ENCODE results near the gene SLC16A13. TPM values are rescaled to one million over a fixed set of nuclear protein-coding genes. Genes with fewer than 3 reads are reported as not detected.

The SLC16A13 gene
- total and polyA plus RNA-seq, 2 experiments from 2014 or later = 1.1 TPM; not detected in 1

DNA sequence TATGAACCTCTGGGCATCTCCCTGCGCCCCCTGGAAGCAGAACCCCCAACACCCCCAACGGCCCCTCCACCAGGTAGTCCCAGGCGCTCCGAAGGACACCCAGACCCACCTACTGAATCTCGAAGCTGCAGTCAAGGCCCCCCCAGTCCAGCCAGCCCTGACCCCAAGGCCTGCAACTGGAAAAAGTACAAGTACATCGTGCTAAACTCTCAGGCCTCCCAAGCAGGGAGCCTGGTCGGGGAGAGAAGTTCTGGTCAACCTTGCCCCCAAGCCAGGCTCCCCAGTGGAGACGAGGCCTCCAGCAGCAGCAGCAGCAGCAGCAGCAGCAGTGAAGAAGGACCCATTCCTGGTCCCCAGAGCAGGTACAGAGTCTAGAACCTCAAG, 11.4 kb upstream of the SLC16A13 start:
- Histone ChIP-seq H3K27ac (no peak overlapping the region), H3K27me3 (replicated peaks; ENCODE audit: insufficient read depth) (no peaks in the 10 kb centered on the region), H3K36me3 (ENCODE audit: low read depth) (no peaks in the 10 kb centered on the region), H2AFZ (no peak overlapping the region), H4K20me1 (ENCODE audit: insufficient read depth) (no peaks in the 10 kb centered on the region), H3K9me2 (ENCODE audit: insufficient read depth) (no peaks in the 10 kb centered on the region), H3K4me2 (ENCODE audit: unreplicated experiment) (no peak overlapping the region), H3K79me2 (ENCODE audit: insufficient read depth) (0 out of 2 replicates have a peak, but pooled peaks cover under 1% of the 10 kb centered on the region), H3K4me3 (no peak overlapping the region), H3K9ac (no peak overlapping the region), H3K4me1 (ENCODE audit: insufficient read depth) (peaks cover 10% of the 10 kb centered on the region; the same call in 1 of the 2 replicates), H3K9me3 (ENCODE audit: low read depth) (no peaks in the 10 kb centered on the region), H3F3A (ENCODE audit: insufficient read depth) (no peaks in the 10 kb centered on the region; the same call in 1 of the 2 replicates)
- TF ChIP-seq EZH2 (IDR thresholded peaks at IDR 0.05; ENCODE audit: insufficient read depth, poor library complexity, severe bottlenecking) = no peak
- TF ChIP-seq EZH2phosphoT487 (IDR thresholded peaks at IDR 0.05; ENCODE audit: insufficient read depth, low read depth) = no peak
- DNase-seq = no peak
- WGBS, 2 experiments (ENCODE audit: low coverage in 1 of 2, low lambda C conversion rate in 2 of 2, missing lambda C conversion rate in 2 of 2) = 62 to 66% methylated on average over 7 to 8 of the region's 8 CpGs
- in situ Hi-C loops (cut with MboI) = no loop called here

DNA sequence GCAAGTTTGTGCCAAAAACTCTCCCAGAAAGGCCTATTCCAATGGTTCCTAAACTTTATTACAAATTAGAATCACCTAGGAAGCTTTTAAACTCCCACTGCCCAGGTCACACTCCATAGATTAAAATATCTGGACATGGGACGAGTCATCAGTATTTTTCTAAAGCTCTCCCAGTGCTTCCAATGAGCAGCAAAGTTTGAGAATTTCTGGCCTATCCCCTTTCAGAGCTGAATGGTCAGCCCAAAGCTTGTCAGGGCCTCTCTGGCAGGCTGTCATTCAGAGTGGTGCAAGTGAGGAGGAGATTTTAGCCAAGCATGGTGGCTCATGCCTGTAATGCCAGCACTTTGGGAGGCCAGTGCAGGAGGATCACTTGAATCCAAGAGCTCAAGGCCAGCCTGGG, 10.6 kb upstream of the SLC16A13 start:
- no peaks in the 10 kb centered on the region for H3K9me2 ChIP-seq (ENCODE audit: insufficient read depth)
- no peak overlapping the region for H2AFZ ChIP-seq
- H3K36me3 ChIP-seq (ENCODE audit: low read depth) = no peaks in the 10 kb centered on the region
- H3F3A ChIP-seq (ENCODE audit: insufficient read depth) = no peaks in the 10 kb centered on the region; the same call in 1 of the 2 replicates
- H3K4me2 ChIP-seq (ENCODE audit: unreplicated experiment) = no peak overlapping the region
- no peak for DNase-seq
- in situ Hi-C loops (cut with MboI) = no loop called here
- H3K9ac ChIP-seq = no peak overlapping the region
- 50 to 69% methylated on average over 1 of the region's 1 CpG for WGBS, 2 experiments (ENCODE audit: low coverage in 1 of 2, low lambda C conversion rate in 2 of 2, missing lambda C conversion rate in 2 of 2)
- no peak for TF ChIP-seq EZH2phosphoT487 (IDR thresholded peaks at IDR 0.05; ENCODE audit: insufficient read depth, low read depth)
- no peak for TF ChIP-seq EZH2 (IDR thresholded peaks at IDR 0.05; ENCODE audit: insufficient read depth, poor library complexity, severe bottlenecking)
- peaks cover 4% of the 10 kb centered on the region; the same call in 1 of the 2 replicates for H3K4me1 ChIP-seq (ENCODE audit: insufficient read depth)
- no peak overlapping the region for H3K27ac ChIP-seq
- H3K79me2 ChIP-seq (ENCODE audit: insufficient read depth) = no peaks in the 10 kb centered on the region
- H3K4me3 ChIP-seq = no peak overlapping the region
- H3K9me3 ChIP-seq (ENCODE audit: low read depth) = no peaks in the 10 kb centered on the region
- no peaks in the 10 kb centered on the region for H3K27me3 ChIP-seq (replicated peaks; ENCODE audit: insufficient read depth)
- no peaks in the 10 kb centered on the region for H4K20me1 ChIP-seq (ENCODE audit: insufficient read depth)

DNA sequence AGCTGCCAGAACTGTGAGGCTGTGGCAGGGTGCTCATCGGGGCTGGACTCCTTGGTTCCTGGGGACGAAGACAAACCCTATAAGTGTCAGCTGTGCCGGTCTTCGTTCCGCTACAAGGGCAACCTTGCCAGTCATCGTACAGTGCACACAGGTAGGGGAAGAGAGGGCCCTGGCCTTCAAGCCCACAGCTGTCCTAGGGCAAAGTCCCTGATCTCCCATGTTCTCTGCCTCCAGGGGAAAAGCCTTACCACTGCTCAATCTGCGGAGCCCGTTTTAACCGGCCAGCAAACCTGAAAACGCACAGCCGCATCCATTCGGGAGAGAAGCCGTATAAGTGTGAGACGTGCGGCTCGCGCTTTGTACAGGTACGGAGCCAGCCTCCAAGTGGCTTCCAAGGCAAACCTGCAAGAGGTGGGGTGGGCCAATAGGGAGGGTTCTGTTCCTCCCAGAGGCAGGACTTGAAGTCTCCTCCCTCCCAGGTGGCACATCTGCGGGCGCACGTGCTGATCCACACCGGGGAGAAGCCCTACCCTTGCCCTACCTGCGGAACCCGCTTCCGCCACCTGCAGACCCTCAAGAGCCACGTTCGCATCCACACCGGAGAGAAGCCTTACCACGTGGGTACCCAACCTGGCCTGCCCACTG, 9.2 kb upstream of the SLC16A13 start:
- in situ Hi-C loops (cut with MboI) = no loop called here
- no peak overlapping the region for H3K4me2 ChIP-seq (ENCODE audit: unreplicated experiment)
- 0 out of 2 replicates have a peak, but pooled peaks cover 2% of the 10 kb centered on the region for H3K4me1 ChIP-seq (ENCODE audit: insufficient read depth)

DNA sequence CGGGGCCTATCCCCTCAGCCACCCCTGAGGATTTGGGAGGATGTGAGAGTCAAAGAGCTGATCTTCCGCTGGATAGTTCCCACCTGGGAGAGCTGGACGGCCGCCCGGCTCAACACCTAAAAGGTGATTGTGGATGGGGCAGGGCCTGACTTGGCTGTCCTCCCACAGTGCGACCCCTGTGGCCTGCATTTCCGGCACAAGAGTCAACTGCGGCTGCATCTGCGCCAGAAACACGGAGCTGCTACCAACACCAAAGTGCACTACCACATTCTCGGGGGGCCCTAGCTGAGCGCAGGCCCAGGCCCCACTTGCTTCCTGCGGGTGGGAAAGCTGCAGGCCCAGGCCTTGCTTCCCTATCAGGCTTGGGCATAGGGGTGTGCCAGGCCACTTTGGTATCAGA, 8.5 kb upstream of the SLC16A13 start:
- in situ Hi-C loops (cut with MboI) = no loop called here
- WGBS, 2 experiments (ENCODE audit: low coverage in 1 of 2, low lambda C conversion rate in 2 of 2, missing lambda C conversion rate in 2 of 2) = 78 to 82% methylated on average over 13 of the region's 13 CpGs
- H3F3A ChIP-seq (ENCODE audit: insufficient read depth) = peaks cover under 1% of the 10 kb centered on the region; the same call in 1 of the 2 replicates
- H3K4me2 ChIP-seq (ENCODE audit: unreplicated experiment) = no peak overlapping the region
- no peaks in the 10 kb centered on the region for H3K4me1 ChIP-seq (ENCODE audit: insufficient read depth)
- no peaks in the 10 kb centered on the region for H4K20me1 ChIP-seq (ENCODE audit: insufficient read depth)
- H3K9me3 ChIP-seq (ENCODE audit: low read depth) = no peaks in the 10 kb centered on the region
- TF ChIP-seq EZH2 (IDR thresholded peaks at IDR 0.05; ENCODE audit: insufficient read depth, poor library complexity, severe bottlenecking) (no peak), EZH2phosphoT487 (IDR thresholded peaks at IDR 0.05; ENCODE audit: insufficient read depth, low read depth) (no peak)
- no peak overlapping the region for H3K27ac ChIP-seq
- H3K79me2 ChIP-seq (ENCODE audit: insufficient read depth) = no peaks in the 10 kb centered on the region
- no peak overlapping the region for H3K4me3 ChIP-seq
- no peak overlapping the region for H3K9ac ChIP-seq
- no peak for DNase-seq
- no peak overlapping the region for H2AFZ ChIP-seq
- no peaks in the 10 kb centered on the region for H3K36me3 ChIP-seq (ENCODE audit: low read depth)
- no peaks in the 10 kb centered on the region for H3K27me3 ChIP-seq (replicated peaks; ENCODE audit: insufficient read depth)
- no peaks in the 10 kb centered on the region for H3K9me2 ChIP-seq (ENCODE audit: insufficient read depth)

More for the DNA sequence above, 9.2 kb upstream of the SLC16A13 start:
- Histone ChIP-seq H3K79me2 (ENCODE audit: insufficient read depth) (no peaks in the 10 kb centered on the region), H3K27me3 (replicated peaks; ENCODE audit: insufficient read depth) (no peaks in the 10 kb centered on the region), H3K36me3 (ENCODE audit: low read depth) (no peaks in the 10 kb centered on the region), H4K20me1 (ENCODE audit: insufficient read depth) (no peaks in the 10 kb centered on the region), H2AFZ (no peak overlapping the region), H3K9me3 (ENCODE audit: low read depth) (no peaks in the 10 kb centered on the region), H3K4me3 (no peak overlapping the region), H3K27ac (no peak overlapping the region), H3F3A (ENCODE audit: insufficient read depth) (no peaks in the 10 kb centered on the region; the same call in 1 of the 2 replicates), H3K9me2 (ENCODE audit: insufficient read depth) (no peaks in the 10 kb centered on the region), H3K9ac (no peak overlapping the region)
- DNase-seq = no peak
- TF ChIP-seq EZH2 (IDR thresholded peaks at IDR 0.05; ENCODE audit: insufficient read depth, poor library complexity, severe bottlenecking) (no peak), EZH2phosphoT487 (IDR thresholded peaks at IDR 0.05; ENCODE audit: insufficient read depth, low read depth) (no peak)
- WGBS, 2 experiments (ENCODE audit: low coverage in 1 of 2, low lambda C conversion rate in 2 of 2, missing lambda C conversion rate in 2 of 2) = 87 to 92% methylated on average over 29 of the region's 29 CpGs
